ENCODE results near the gene DGKZ.

The DGKZ gene

GRCh38 chr11:46381819-46382645 lies 34.8 kb downstream of the DGKZ start:
- Histone ChIP-seq H3K4me1 (peaks cover 5 to 34% (median 24%) of the 10 kb centered on the region in 4 donors), H3K27ac (no peak overlapping the region), H3K36me3 (peaks cover 0 to 13% (median 5%) of the 10 kb centered on the region in 3 donors), H3K4me3 (peak overlapping the region; percentile 57 to 72), H3K9me3 (no peaks in the 10 kb centered on the region), H3K27me3 (peaks cover 0 to 60% of the 10 kb centered on the region in 2 donors)
- intact Hi-C loops (cut with DNase I; ENCODE audit: low total_unique reads), result no loop called here
- no peak for DNase-seq
- no peak for TF ChIP-seq CTCF (IDR thresholded peaks at IDR 0.05)

- peak in 1 of 2 experiments; percentile 25 for TF ChIP-seq CTCF (IDR thresholded peaks at IDR 0.05)
- peak overlapping the region in 1 of 2 donors; percentile 72 for H3K4me3 ChIP-seq
- DNase-seq, result no peak
- peaks cover 5 to 34% (median 24%) of the 10 kb centered on the region in 4 donors for H3K4me1 ChIP-seq
- intact Hi-C loops (cut with DNase I; ENCODE audit: low total_unique reads), result no loop called here
- H3K27me3 ChIP-seq, result peaks cover 0 to 68% of the 10 kb centered on the region in 2 donors
- peaks cover 0 to 5% (median 0%) of the 10 kb centered on the region in 3 donors for H3K36me3 ChIP-seq
- no peak overlapping the region for H3K27ac ChIP-seq
- H3K9me3 ChIP-seq, result no peaks in the 10 kb centered on the region
Measured at GRCh38 chr11:46382646-46383403, 35.6 kb downstream of the DGKZ start.

- H3K4me1 ChIP-seq, result peaks cover 5 to 34% (median 24%) of the 10 kb centered on the region in 4 donors
- H3K36me3 ChIP-seq, result no peaks in the 10 kb centered on the region
- no peak overlapping the region for H3K27ac ChIP-seq
- TF ChIP-seq CTCF (IDR thresholded peaks at IDR 0.05), result no peak
- H3K4me3 ChIP-seq, result no peak overlapping the region
- no peaks in the 10 kb centered on the region for H3K9me3 ChIP-seq
- no peak for DNase-seq
- H3K27me3 ChIP-seq, result peaks cover 0 to 73% of the 10 kb centered on the region in 2 donors
- intact Hi-C loops (cut with DNase I; ENCODE audit: low total_unique reads), result no loop called here
Measured at GRCh38 chr11:46383404-46383758, 36.1 kb downstream of the DGKZ start.

- Histone ChIP-seq H3K27me3 (peaks cover 0 to 81% of the 10 kb centered on the region in 2 donors), H3K36me3 (no peaks in the 10 kb centered on the region), H3K9me3 (no peaks in the 10 kb centered on the region), H3K4me1 (peaks cover 6 to 36% (median 26%) of the 10 kb centered on the region in 4 donors), H3K4me3 (no peak overlapping the region), H3K27ac (no peak overlapping the region)
- intact Hi-C loops (cut with DNase I; ENCODE audit: low total_unique reads), result no loop called here
- no peak for DNase-seq
- TF ChIP-seq CTCF (IDR thresholded peaks at IDR 0.05), result no peak
Measured at GRCh38 chr11:46383974-46384701, 36.9 kb downstream of the DGKZ start.

GRCh38 chr11:46385169-46386004 lies 38.1 kb downstream of the DGKZ start:
- intact Hi-C loops (cut with DNase I; ENCODE audit: low total_unique reads), result no loop called here

More at GRCh38 chr11:46385169-46386004, 38.1 kb downstream of the DGKZ start:
- H3K9me3 ChIP-seq, result no peaks in the 10 kb centered on the region
- H3K36me3 ChIP-seq, result no peaks in the 10 kb centered on the region
- H3K27me3 ChIP-seq, result peaks cover 3 to 93% of the 10 kb centered on the region in 2 donors
- no peak overlapping the region for H3K4me3 ChIP-seq
- H3K4me1 ChIP-seq, result peaks cover 13 to 42% (median 34%) of the 10 kb centered on the region in 4 donors
- H3K27ac ChIP-seq, result no peak overlapping the region
- DNase-seq, result no peak
- TF ChIP-seq CTCF (IDR thresholded peaks at IDR 0.05), result no peak
